OCI-LY7 (cell line): ENCODE results near the gene JDP2. TPM values are rescaled to one million over a fixed set of nuclear protein-coding genes. Genes with fewer than 3 reads are reported as not detected.
A peak's percentile ranks its signal among the peaks of the same experiment; 100 is the strongest.

Source experiments
- BruUV-seq: library from RNA; stranded (reverse); fragments of 400-500 nt; replicated peaks from 2 replicates; lab custom pipeline; 2021; lab: Mats Ljungman, UMichigan
- CTCF ChIA-PET: fragments of 300-600 bp; sonication (Branson Sonifier 250); formaldehyde crosslinking; loops from one replicate; lab custom pipeline; 2022; ENCODE audit warnings: antibody characterized with exemption; ENCODE audit not compliant: unreplicated experiment; lab: Charles Lee
- POLR2A ChIA-PET: fragments of 300-600 bp; sonication (Branson Sonifier 250); formaldehyde crosslinking; loops from one replicate; lab custom pipeline; 2022; ENCODE audit warnings: antibody characterized with exemption; lab: Charles Lee
- DNase-seq: peaks from one replicate; pipeline ENCODE4 v3.0.0-alpha.2; 2015; ENCODE audit warnings: low spot score
- H2AFZ ChIP-seq: fragments of 200-600 bp; sonication (generic), shearing (Covaris generic); 2 replicates; pipeline ENCODE4 v1.6.1; 2014; ENCODE audit warnings: mild to moderate bottlenecking, antibody characterized with exemption, low read length, moderate library complexity
- H3K27ac ChIP-seq: fragments of 200-600 bp; sonication (generic); 2 replicates; pipeline ENCODE4 v1.5.1; 2014; ENCODE audit warnings: mixed run types, low read depth, mild to moderate bottlenecking, moderate library complexity, low read length, inconsistent platforms; ENCODE audit not compliant: poor library complexity, severe bottlenecking
- H3K36me3 ChIP-seq: fragments of 200-600 bp; sonication (generic); 2 replicates; pipeline ENCODE4 v1.6.1; 2014; ENCODE audit warnings: mild to moderate bottlenecking, antibody characterized with exemption, low read length, moderate library complexity, mixed read lengths; ENCODE audit not compliant: insufficient read depth
- H3K4me1 ChIP-seq: fragments of 200-600 bp; sonication (generic); 2 replicates; pipeline ENCODE4 v1.5.1; 2014; ENCODE audit warnings: mild to moderate bottlenecking, low read length; ENCODE audit not compliant: insufficient read depth, poor library complexity, severe bottlenecking
- H3K4me2 ChIP-seq: fragments of 200-600 bp; sonication (generic); 2 replicates; pipeline ENCODE4 v1.6.1; 2014; ENCODE audit warnings: mild to moderate bottlenecking, low read length
- H3K4me3 ChIP-seq: fragments of 200-600 bp; sonication (generic); 2 replicates; pipeline ENCODE4 v1.5.1; 2014; ENCODE audit warnings: mild to moderate bottlenecking, low read depth, low read length; ENCODE audit not compliant: poor library complexity, severe bottlenecking
- H3K79me2 ChIP-seq: fragments of 200-600 bp; sonication (generic); 2 replicates; pipeline ENCODE4 v1.6.1; 2016; ENCODE audit warnings: low read depth, mild to moderate bottlenecking, low read length, moderate library complexity, mixed read lengths; ENCODE audit not compliant: insufficient read depth
- H3K9me2 ChIP-seq: fragments of 200-600 bp; sonication (generic); 2 replicates; pipeline ENCODE4 v1.6.1; 2016; ENCODE audit warnings: mild to moderate bottlenecking, low read length, mixed read lengths; ENCODE audit not compliant: insufficient read depth
- H3K9me3 ChIP-seq: fragments of 200-600 bp; sonication (generic); 2 replicates; pipeline ENCODE4 v1.6.1; 2014; ENCODE audit warnings: mild to moderate bottlenecking, mixed run types, low read length, mixed read lengths
- H4K20me1 ChIP-seq: fragments of 200-600 bp; sonication (generic); 2 replicates; pipeline ENCODE4 v1.6.1; 2014; ENCODE audit warnings: mild to moderate bottlenecking, antibody characterized with exemption, low read length, moderate library complexity, mixed read lengths; ENCODE audit not compliant: insufficient read depth
- CTCF ChIP-seq: fragments of 200-600 bp; sonication (generic); conservative IDR thresholded peaks from 2 replicates; pipeline ENCODE4 v1.5.1; 2014; ENCODE audit warnings: mild to moderate bottlenecking, antibody characterized with exemption, low read length, moderate library complexity, mixed read lengths
- EZH2phosphoT487 ChIP-seq: fragments of 200-600 bp; sonication (generic); IDR thresholded peaks from 2 replicates; pipeline ENCODE4 v1.6.1; 2018; ENCODE audit warnings: low read depth, borderline replicate concordance, mild to moderate bottlenecking, mixed run types, antibody characterized with exemption, low read length, moderate library complexity, mixed read lengths
- intact Hi-C: fragments of 100-400 bp; cut with micrococcal nuclease; formaldehyde crosslinking; loops from one replicate; pipeline ENCODE4 v1.10.0; 2022; ENCODE audit not compliant: unreplicated experiment
- total RNA-seq, 2 experiments: library from RNA; depleted of rRNA in 1 of 2; stranded (reverse); fragments of >200 nt in 1 of 2; shearing (Covaris generic) in 1 of 2; gene quantifications; 2 replicates each; pipeline ENCODE4 v1.2.3, GENCODE V29; 2014 to 2022

Gene JDP2
- total RNA-seq, 2 experiments from 2014 or later: 45.7 to 62.7 TPM

DNA sequence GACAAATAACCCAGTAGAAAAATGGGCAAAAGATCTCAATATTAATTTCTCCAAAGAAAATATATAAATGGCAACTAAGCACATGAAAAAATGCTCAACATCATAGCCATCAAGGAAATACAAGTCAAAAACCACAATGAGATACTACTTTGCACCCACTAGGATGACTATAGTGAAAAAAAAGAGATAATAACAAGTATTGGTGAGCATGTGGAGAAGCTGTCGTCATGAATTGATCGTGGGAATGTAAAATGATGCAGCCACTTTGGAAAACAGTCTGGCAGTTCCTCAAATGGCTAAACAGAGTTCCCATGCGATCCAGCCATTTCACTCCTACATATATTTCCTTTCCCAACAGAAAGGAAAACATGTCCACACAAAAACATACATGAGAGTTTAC, 18.1 kb downstream of the JDP2 start:
- Histone ChIP-seq H4K20me1 (no peaks in the 10 kb centered on the region), H3K4me2 (peak overlapping the region; percentile 13; the same call in 1 of the 2 replicates), H3K4me1 (peaks cover 93% of the 10 kb centered on the region), H3K79me2 (peaks cover 54% of the 10 kb centered on the region; the same call in 1 of the 2 replicates), H3K27ac (no peak overlapping the region), H3K36me3 (peaks cover 98% of the 10 kb centered on the region), H2AFZ (no peak overlapping the region), H3K9me2 (no peaks in the 10 kb centered on the region), H3K4me3 (no peak overlapping the region), H3K9me3 (no peaks in the 10 kb centered on the region)
- intact Hi-C loops: no loop called here
- CTCF ChIA-PET: no interaction called here
- BruUV-seq: TSS peak; percentile 31
- DNase-seq: no peak
- POLR2A ChIA-PET: interaction anchor here (0.7 to 1.9 kb wide), 5 partner anchors 9 to 41 kb away, joined by 3 to 8 read pairs (median 4); no protein-coding TSS in a partner anchor
- no peak for TF ChIP-seq EZH2phosphoT487
- TF ChIP-seq CTCF: no peak

DNA sequence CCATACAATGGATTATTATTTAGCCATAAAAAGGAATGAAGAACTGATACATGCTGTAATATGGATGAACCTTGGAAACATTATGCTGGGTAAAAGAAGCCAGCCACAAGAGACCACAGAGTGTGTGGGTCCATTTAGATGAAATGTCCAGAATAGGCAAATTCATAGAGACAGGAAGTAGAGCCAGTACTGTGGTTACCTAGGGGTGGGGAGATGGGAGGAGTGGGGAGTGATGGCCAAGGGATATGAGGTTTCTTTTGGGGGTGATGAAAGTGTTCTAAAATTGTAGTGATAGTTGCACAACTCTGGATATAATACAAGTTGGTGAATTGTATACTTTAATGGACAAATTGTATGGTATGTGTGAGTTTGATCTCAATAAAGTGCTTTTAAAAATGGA, 18.6 kb downstream of the JDP2 start:
- peaks cover 98% of the 10 kb centered on the region for H3K36me3 ChIP-seq
- no peak for DNase-seq
- ChIA-PET CTCF (no interaction called here), POLR2A (interaction anchor here (0.7 to 1.9 kb wide), 7 partner anchors 10 to 41 kb away, joined by 3 to 8 read pairs (median 3); no protein-coding TSS in a partner anchor)
- peak overlapping the region; percentile 13; the same call in 1 of the 2 replicates for H3K4me2 ChIP-seq
- no peaks in the 10 kb centered on the region for H4K20me1 ChIP-seq
- H3K9me3 ChIP-seq: no peaks in the 10 kb centered on the region
- peaks cover 91% of the 10 kb centered on the region for H3K4me1 ChIP-seq
- no peak overlapping the region for H3K27ac ChIP-seq
- H3K79me2 ChIP-seq: peaks cover 50% of the 10 kb centered on the region; the same call in 1 of the 2 replicates
- intact Hi-C loops: no loop called here
- H3K4me3 ChIP-seq: no peak overlapping the region
- no peak for TF ChIP-seq EZH2phosphoT487
- no peak for TF ChIP-seq CTCF
- H3K9me2 ChIP-seq: no peaks in the 10 kb centered on the region
- no TSS peak for BruUV-seq
- H2AFZ ChIP-seq: no peak overlapping the region

- Histone ChIP-seq H3K27ac (no peak overlapping the region), H4K20me1 (no peaks in the 10 kb centered on the region), H3K4me1 (peaks cover 88% of the 10 kb centered on the region), H3K9me3 (no peaks in the 10 kb centered on the region), H3K9me2 (no peaks in the 10 kb centered on the region), H3K4me3 (no peak overlapping the region), H3K4me2 (no peak overlapping the region), H2AFZ (no peak overlapping the region), H3K36me3 (peaks cover 97% of the 10 kb centered on the region), H3K79me2 (peaks cover 39% of the 10 kb centered on the region; the same call in 1 of the 2 replicates)
- no peak for TF ChIP-seq CTCF
- TF ChIP-seq EZH2phosphoT487: no peak
- BruUV-seq: no TSS peak
- ChIA-PET CTCF (interaction anchor here (1.0 kb wide), 1 partner anchor 139 kb away, joined by 3 read pairs; no protein-coding TSS in a partner anchor), POLR2A (interaction anchor here (0.9 to 1.1 kb wide), 3 partner anchors 14 to 19 kb away, joined by 3 read pairs; no protein-coding TSS in a partner anchor)
- DNase-seq: no peak
- intact Hi-C loops: no loop called here
These were observed 20.4 kb downstream of the JDP2 start for GRCh38 chr14:75448209-75448608.
